ENCODE results near the gene SOX15. TPM values are rescaled to one million over a fixed set of nuclear protein-coding genes. Genes with fewer than 3 reads are reported as not detected.
"Not testable (repeated sequence)": the region's sequence is repeated elsewhere in the genome, so short reads cannot be mapped to it uniquely, and the experiment has no call there.

The SOX15 gene
- total RNA-seq, 1 donor from 2014 or later: 1.2 TPM

- DNase-seq (ENCODE audit: low spot score in 2 of 2) (no peak), FAIRE-seq (no peak)
Measured at GRCh38 chr17:7611635-7612293, 21.9 kb upstream of the SOX15 start.

- no peak for FAIRE-seq
- no peak for DNase-seq (ENCODE audit: low spot score in 2 of 2)
Measured at GRCh38 chr17:7610641-7611040, 20.7 kb upstream of the SOX15 start.

- DNase-seq (ENCODE audit: low spot score in 2 of 2): no peak
- no peak for FAIRE-seq
Measured at GRCh38 chr17:7606280-7606679, 16.4 kb upstream of the SOX15 start.

GRCh38 chr17:7597561-7597960, 7.7 kb upstream of the SOX15 start:
- not testable (repeated sequence) for DNase-seq (ENCODE audit: low spot score in 2 of 2); FAIRE-seq

GRCh38 chr17:7593296-7593695, 3.4 kb upstream of the SOX15 start:
- no peak for FAIRE-seq
- no peak for DNase-seq (ENCODE audit: low spot score in 2 of 2)

- DNase-seq (ENCODE audit: low spot score in 2 of 2): no peak
- no peak for FAIRE-seq
Measured at GRCh38 chr17:7592422-7593021, 2.6 kb upstream of the SOX15 start.

GRCh38 chr17:7591596-7591995, 1.7 kb upstream of the SOX15 start:
- DNase-seq (ENCODE audit: low spot score in 2 of 2) (no peak), FAIRE-seq (no peak)

- FAIRE-seq (no peak), DNase-seq (ENCODE audit: low spot score in 2 of 2) (no peak)
Measured at GRCh38 chr17:7590743-7591142, 849 bp upstream of the SOX15 start.

GRCh38 chr17:7589204-7589868, 558 bp downstream of the SOX15 start:
- DNase-seq (ENCODE audit: low spot score in 2 of 2) (peak; percentile 88 to 96), FAIRE-seq (no peak)

GRCh38 chr17:7588553-7589203, 1.2 kb downstream of the SOX15 start:
- no peak for FAIRE-seq

GRCh38 chr17:7587420-7588151, 2.3 kb downstream of the SOX15 start:
- DNase-seq (ENCODE audit: low spot score in 2 of 2) (no peak), FAIRE-seq (no peak)

More at GRCh38 chr17:7588553-7589203, 1.2 kb downstream of the SOX15 start:
- DNase-seq (ENCODE audit: low spot score in 2 of 2): peak in 1 of 2 donors; percentile 57

GRCh38 chr17:7586673-7587419, 3.0 kb downstream of the SOX15 start:
- DNase-seq (ENCODE audit: low spot score in 2 of 2) (no peak), FAIRE-seq (no peak)

GRCh38 chr17:7583253-7584109, 6.4 kb downstream of the SOX15 start, which contains the start of gene MPDU1:
Gene MPDU1, plus strand, starts transcription at chr17:7583852. Its CDS starts 11 bp downstream, at chr17:7583863.
- DNase-seq (ENCODE audit: low spot score in 2 of 2) (peak; percentile 87 to 89), FAIRE-seq (no peak)

GRCh38 chr17:7582396-7583252, 7.3 kb downstream of the SOX15 start:
- FAIRE-seq: no peak
- DNase-seq (ENCODE audit: low spot score in 2 of 2): no peak

GRCh38 chr17:7580604-7581575, 9.0 kb downstream of the SOX15 start:
- DNase-seq (ENCODE audit: low spot score in 2 of 2) (no peak), FAIRE-seq (no peak)

- DNase-seq (ENCODE audit: low spot score in 2 of 2): no peak
- no peak for FAIRE-seq
Measured at GRCh38 chr17:7579834-7580603, 9.9 kb downstream of the SOX15 start.
